Neural crest cell (in vitro differentiated cells): ENCODE measurements around the gene CCNA2. TPM values are rescaled to one million over a fixed set of nuclear protein-coding genes. Genes with fewer than 3 reads are reported as not detected.
A peak's percentile ranks its signal among the peaks of the same experiment; 100 is the strongest.

ENCODE experiments used
- DNase-seq: peaks from one replicate; pipeline ENCODE4 v3.0.0; 2021; ENCODE audit warnings: low read depth, mixed read lengths, low spot score
- H3K27ac Mint-ChIP-seq: one replicate; pipeline ENCODE4 v1.8.0; 2021; ENCODE audit warnings: mild to moderate bottlenecking, mixed read lengths; ENCODE audit not compliant: unreplicated experiment
- H3K27me3 Mint-ChIP-seq: 2 replicates; pipeline ENCODE4 v1.8.0; 2021; ENCODE audit warnings: low read depth, mild to moderate bottlenecking, mixed read lengths
- H3K36me3 Mint-ChIP-seq: 2 replicates; pipeline ENCODE4 v1.8.0; 2021; ENCODE audit warnings: low read depth, mild to moderate bottlenecking, mixed read lengths
- H3K4me1 Mint-ChIP-seq: 2 replicates; pipeline ENCODE4 v1.8.0; 2021; ENCODE audit warnings: mixed read lengths
- H3K4me3 Mint-ChIP-seq: one replicate; pipeline ENCODE4 v1.8.0; 2021; ENCODE audit warnings: mild to moderate bottlenecking, mixed read lengths
- H3K9me3 Mint-ChIP-seq: 2 replicates; pipeline ENCODE4 v1.8.0; 2021; ENCODE audit warnings: mixed read lengths
- total RNA-seq: library from RNA; stranded (reverse); gene quantifications from 2 replicates; pipeline ENCODE4 v1.2.1, GENCODE V29; 2021
- TF ChIP-seq, protein P1 (sequence below): fragments of 200-600 bp; sonication (generic); conservative IDR thresholded peaks from 2 replicates; pipeline ENCODE4 v1.5.0; 2021; ENCODE audit warnings: antibody characterized with exemption, mild to moderate bottlenecking

Gene CCNA2
- total RNA-seq, 1 donor from 2014 or later, result 85.2 TPM

DNA sequence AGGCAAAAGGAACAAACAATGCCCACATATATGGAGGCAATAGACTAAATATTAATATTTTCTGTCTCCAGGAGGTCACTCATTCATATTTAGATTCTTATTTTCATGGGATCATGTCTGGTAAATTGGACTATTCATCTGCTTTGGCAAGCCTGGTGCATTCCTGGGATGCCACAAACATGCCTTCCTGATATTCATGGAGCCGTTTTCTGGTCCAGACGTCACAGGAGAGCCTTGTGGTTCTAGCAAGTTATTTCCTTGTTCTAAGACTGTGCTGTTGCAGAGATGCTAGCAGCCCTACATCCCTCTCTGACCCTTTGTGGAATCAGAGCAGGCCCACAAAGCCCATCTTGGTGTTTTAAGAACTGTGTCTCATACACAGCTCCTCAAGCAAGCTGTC is 38.7 kb downstream of the CCNA2 start:
- H3K4me1 Mint-ChIP-seq, result no peaks in the 10 kb centered on the region
- no peaks in the 10 kb centered on the region for H3K36me3 Mint-ChIP-seq
- no peak for DNase-seq
- H3K4me3 Mint-ChIP-seq, result no peak overlapping the region
- H3K27me3 Mint-ChIP-seq, result peaks cover 29% of the 10 kb centered on the region
- H3K27ac Mint-ChIP-seq, result no peak overlapping the region
- TF ChIP-seq, protein P1, sequence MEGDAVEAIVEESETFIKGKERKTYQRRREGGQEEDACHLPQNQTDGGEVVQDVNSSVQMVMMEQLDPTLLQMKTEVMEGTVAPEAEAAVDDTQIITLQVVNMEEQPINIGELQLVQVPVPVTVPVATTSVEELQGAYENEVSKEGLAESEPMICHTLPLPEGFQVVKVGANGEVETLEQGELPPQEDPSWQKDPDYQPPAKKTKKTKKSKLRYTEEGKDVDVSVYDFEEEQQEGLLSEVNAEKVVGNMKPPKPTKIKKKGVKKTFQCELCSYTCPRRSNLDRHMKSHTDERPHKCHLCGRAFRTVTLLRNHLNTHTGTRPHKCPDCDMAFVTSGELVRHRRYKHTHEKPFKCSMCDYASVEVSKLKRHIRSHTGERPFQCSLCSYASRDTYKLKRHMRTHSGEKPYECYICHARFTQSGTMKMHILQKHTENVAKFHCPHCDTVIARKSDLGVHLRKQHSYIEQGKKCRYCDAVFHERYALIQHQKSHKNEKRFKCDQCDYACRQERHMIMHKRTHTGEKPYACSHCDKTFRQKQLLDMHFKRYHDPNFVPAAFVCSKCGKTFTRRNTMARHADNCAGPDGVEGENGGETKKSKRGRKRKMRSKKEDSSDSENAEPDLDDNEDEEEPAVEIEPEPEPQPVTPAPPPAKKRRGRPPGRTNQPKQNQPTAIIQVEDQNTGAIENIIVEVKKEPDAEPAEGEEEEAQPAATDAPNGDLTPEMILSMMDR, result no peak
- no peaks in the 10 kb centered on the region for H3K9me3 Mint-ChIP-seq

DNA sequence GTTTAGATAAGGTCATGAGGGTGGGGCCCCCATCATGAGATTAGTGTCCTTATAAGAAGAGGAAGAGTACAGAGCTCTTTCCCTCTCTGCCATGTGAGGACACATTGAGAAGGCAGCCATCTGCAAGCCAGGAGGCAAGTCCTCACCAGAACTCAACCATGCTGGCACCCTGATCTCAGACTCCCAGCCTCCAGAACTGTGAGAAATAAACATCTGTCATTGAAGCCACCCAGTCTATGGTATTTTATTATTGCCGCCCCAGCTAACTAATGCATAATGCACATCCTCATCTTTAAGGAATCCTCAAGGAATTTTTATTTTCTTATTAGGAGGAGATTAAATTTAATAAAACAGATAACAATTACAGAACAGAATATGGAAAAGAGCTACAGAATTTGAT is 39.3 kb downstream of the CCNA2 start:
- H3K4me1 Mint-ChIP-seq, result no peaks in the 10 kb centered on the region
- no peaks in the 10 kb centered on the region for H3K9me3 Mint-ChIP-seq
- no peak overlapping the region for H3K4me3 Mint-ChIP-seq
- no peaks in the 10 kb centered on the region for H3K36me3 Mint-ChIP-seq
- DNase-seq, result no peak
- H3K27ac Mint-ChIP-seq, result no peak overlapping the region
- H3K27me3 Mint-ChIP-seq, result peaks cover 29% of the 10 kb centered on the region
- TF ChIP-seq, protein P1, result no peak

DNA sequence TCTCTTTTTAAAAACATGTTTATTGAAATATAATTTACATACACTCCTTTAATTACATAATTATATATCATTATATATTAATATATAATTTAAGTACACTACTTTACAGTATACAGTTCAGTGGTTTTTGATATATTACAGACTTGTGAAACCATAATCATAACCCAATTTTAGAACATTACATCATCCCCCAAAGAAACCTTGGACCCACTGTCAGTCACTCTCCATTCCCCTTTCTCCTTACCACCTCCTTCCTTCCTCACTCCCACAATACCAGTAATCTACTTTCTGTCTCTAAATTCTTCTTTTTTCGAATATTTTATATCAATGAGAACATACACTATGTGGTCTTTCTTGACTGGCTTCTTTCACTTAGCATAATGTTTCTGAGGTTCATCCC is 40.5 kb downstream of the CCNA2 start:
- H3K27me3 Mint-ChIP-seq, result peaks cover 22% of the 10 kb centered on the region
- no peaks in the 10 kb centered on the region for H3K9me3 Mint-ChIP-seq
- H3K4me3 Mint-ChIP-seq, result no peak overlapping the region
- no peaks in the 10 kb centered on the region for H3K36me3 Mint-ChIP-seq
- H3K27ac Mint-ChIP-seq, result peak overlapping the region; percentile 7
- no peaks in the 10 kb centered on the region for H3K4me1 Mint-ChIP-seq
- TF ChIP-seq, protein P1, result no peak
- DNase-seq, result no peak

DNA sequence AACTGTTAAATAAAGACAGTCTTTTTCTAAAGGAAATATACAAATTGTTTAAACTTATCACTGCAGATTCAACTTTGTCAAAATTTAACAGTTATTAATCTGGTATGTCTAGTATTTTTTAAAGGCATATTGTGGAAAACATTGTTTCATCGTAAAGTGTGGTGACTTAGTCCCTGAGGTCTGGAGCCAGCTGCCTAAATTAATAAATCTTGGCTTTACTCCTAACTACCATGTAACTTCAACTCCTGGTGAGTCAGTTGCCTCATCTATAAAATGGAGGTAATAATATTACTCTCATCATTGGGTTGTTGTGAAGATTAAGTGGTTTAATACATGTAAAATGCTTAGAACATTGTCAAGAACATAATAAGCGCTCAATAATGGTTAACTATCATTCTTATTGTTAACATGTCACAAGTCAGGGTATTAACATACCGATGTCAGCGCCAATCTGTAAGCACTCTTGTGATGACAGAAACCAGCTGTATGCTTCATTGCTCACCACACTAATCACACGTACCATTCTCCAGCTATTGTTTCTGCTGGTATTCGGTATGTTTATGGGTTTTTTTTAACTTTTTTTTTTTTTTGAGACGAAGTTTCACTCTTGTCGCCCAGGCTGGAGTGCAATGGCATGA is 44.6 kb downstream of the CCNA2 start:
- no peak for DNase-seq
- Mint-ChIP-seq H3K27ac (no peak overlapping the region), H3K4me3 (no peak overlapping the region), H3K4me1 (peaks cover 5% of the 10 kb centered on the region), H3K27me3 (peaks cover 19% of the 10 kb centered on the region), H3K9me3 (no peaks in the 10 kb centered on the region), H3K36me3 (no peaks in the 10 kb centered on the region)
- TF ChIP-seq, protein P1, result no peak

DNA sequence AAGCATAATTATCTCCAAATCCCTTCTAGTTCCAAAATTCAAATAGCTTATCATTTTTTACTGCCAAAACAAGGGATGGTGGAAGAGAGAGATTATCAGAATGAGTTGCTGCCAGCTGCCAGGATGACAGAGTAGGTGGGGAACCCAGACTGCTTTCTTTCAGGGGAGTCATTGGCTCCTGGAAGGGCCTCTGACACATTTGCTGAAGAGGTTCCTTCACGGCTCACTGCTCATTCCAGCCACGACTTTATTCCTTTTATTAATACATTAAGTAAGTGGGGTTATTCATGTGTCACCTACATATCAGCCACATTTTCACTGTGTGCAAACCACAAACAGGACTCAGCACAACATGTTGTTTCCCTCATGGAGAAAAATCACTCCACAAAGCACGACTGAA is 46.1 kb downstream of the CCNA2 start:
- Mint-ChIP-seq H3K27ac (no peak overlapping the region), H3K36me3 (no peaks in the 10 kb centered on the region), H3K27me3 (peaks cover 22% of the 10 kb centered on the region), H3K9me3 (no peaks in the 10 kb centered on the region), H3K4me1 (peaks cover 5% of the 10 kb centered on the region), H3K4me3 (no peak overlapping the region)
- TF ChIP-seq, protein P1, result no peak
- no peak for DNase-seq
